Omental fat pad (tissue), 4 donors: ENCODE results near the gene HERC3. TPM values are rescaled to one million over a fixed set of nuclear protein-coding genes. Genes with fewer than 3 reads are reported as not detected.

Source experiments
- ATAC-seq: fragments of 150-250 bp; one replicate; pipeline ENCODE4 v1.9.1; 2016; ENCODE audit warnings: mild to moderate bottlenecking, moderate library complexity; ENCODE audit not compliant: low FRiP score
- DNase-seq: peaks from one replicate; pipeline ENCODE4 v3.0.0-alpha.2; 2019; ENCODE audit warnings: low spot score
- CTCF ChIP-seq, 3 donors: fragments of 450-650 bp; IDR thresholded peaks; one replicate each; pipeline ENCODE4 v1.5.1; 2016 to 2017; ENCODE audit warnings: antibody characterized with exemption in 3 of 3, mild to moderate bottlenecking in 3 of 3, moderate library complexity in 2 of 3
- total RNA-seq, 4 donors: library from RNA; depleted of rRNA; stranded (reverse); fragments of >200 nt; gene quantifications; one replicate each; pipeline ENCODE4 v1.1.0, GENCODE V29; 2016

HERC3 gene
- total RNA-seq, 4 donors from 2014 or later = 21.3 to 48.7 (median 33.6) TPM

GRCh38 chr4:88722276-88722780 lies 130.0 kb downstream of the HERC3 start:
- ATAC-seq = no peak
- TF ChIP-seq CTCF (IDR thresholded peaks at IDR 0.05) = no peak
- no peak for DNase-seq

GRCh38 chr4:88722828-88723227 lies 130.5 kb downstream of the HERC3 start:
- TF ChIP-seq CTCF (IDR thresholded peaks at IDR 0.05) = no peak
- no peak for ATAC-seq
- DNase-seq = no peak

GRCh38 chr4:88724406-88724805 lies 132.1 kb downstream of the HERC3 start:
- TF ChIP-seq CTCF (IDR thresholded peaks at IDR 0.05) = no peak
- no peak for DNase-seq
- no peak for ATAC-seq

- ATAC-seq = no peak
- no peak for DNase-seq
- TF ChIP-seq CTCF (IDR thresholded peaks at IDR 0.05) = no peak
These were observed 132.9 kb downstream of the HERC3 start for GRCh38 chr4:88725143-88725542.

GRCh38 chr4:88725986-88726385 lies 133.7 kb downstream of the HERC3 start:
- DNase-seq (no peak), ATAC-seq (no peak)
- no peak for TF ChIP-seq CTCF (IDR thresholded peaks at IDR 0.05)

- no peak for TF ChIP-seq CTCF (IDR thresholded peaks at IDR 0.05)
- DNase-seq (no peak), ATAC-seq (no peak)
These were observed 135.9 kb downstream of the HERC3 start for GRCh38 chr4:88728146-88728545.

GRCh38 chr4:88729146-88729760 lies 137.0 kb downstream of the HERC3 start:
- TF ChIP-seq CTCF (IDR thresholded peaks at IDR 0.05) = no peak
- DNase-seq = no peak
- ATAC-seq = no peak
